RWPE1 (cell line): ENCODE results near the gene SLC25A36.
"Not testable (repeated sequence)": the region's sequence is repeated elsewhere in the genome, so short reads cannot be mapped to it uniquely, and the experiment has no call there.

Experiments used
- CTCF ChIA-PET: fragments of 350-600 bp; sonication (Branson Sonifier 250); formaldehyde crosslinking; extraction: SDS; loops from one replicate; lab custom pipeline; 2021; lab: Yijun Ruan, JAX
- POLR2A ChIA-PET: fragments of 400-600 bp; formaldehyde crosslinking; extraction: SDS; loops from one replicate; lab custom pipeline; 2020; ENCODE audit warnings: antibody characterized with exemption; ENCODE audit not compliant: low non-redundant PET; lab: Yijun Ruan, JAX
- DNase-seq: peaks from one replicate; pipeline ENCODE4 v3.0.0; 2012; ENCODE audit warnings: low spot score
- H3K27ac ChIP-seq: fragments of 450-650 bp; 2 replicates; pipeline ENCODE4 v1.5.1; 2017
- TF ChIP-seq, protein P1 (sequence below): fragments of 450-650 bp; conservative IDR thresholded peaks from 2 replicates; pipeline ENCODE4 v1.5.1; 2017; ENCODE audit warnings: low read depth, mild to moderate bottlenecking

SLC25A36 gene

GRCh38 chr3:140933552-140933951, 8.1 kb upstream of the SLC25A36 start:
- POLR2A ChIA-PET = no interaction called here
- no peak for DNase-seq

GRCh38 chr3:140939305-140939704, 2.3 kb upstream of the SLC25A36 start:
- DNase-seq, POLR2A ChIA-PET, H3K27ac ChIP-seq: not testable (repeated sequence)
- CTCF ChIA-PET = interaction anchor here (0.7 kb wide), 1 partner anchor 154 kb away, joined by 3 read pairs; no protein-coding TSS in a partner anchor

More at GRCh38 chr3:140933552-140933951, 8.1 kb upstream of the SLC25A36 start:
- TF ChIP-seq, protein P1, sequence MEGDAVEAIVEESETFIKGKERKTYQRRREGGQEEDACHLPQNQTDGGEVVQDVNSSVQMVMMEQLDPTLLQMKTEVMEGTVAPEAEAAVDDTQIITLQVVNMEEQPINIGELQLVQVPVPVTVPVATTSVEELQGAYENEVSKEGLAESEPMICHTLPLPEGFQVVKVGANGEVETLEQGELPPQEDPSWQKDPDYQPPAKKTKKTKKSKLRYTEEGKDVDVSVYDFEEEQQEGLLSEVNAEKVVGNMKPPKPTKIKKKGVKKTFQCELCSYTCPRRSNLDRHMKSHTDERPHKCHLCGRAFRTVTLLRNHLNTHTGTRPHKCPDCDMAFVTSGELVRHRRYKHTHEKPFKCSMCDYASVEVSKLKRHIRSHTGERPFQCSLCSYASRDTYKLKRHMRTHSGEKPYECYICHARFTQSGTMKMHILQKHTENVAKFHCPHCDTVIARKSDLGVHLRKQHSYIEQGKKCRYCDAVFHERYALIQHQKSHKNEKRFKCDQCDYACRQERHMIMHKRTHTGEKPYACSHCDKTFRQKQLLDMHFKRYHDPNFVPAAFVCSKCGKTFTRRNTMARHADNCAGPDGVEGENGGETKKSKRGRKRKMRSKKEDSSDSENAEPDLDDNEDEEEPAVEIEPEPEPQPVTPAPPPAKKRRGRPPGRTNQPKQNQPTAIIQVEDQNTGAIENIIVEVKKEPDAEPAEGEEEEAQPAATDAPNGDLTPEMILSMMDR = no peak
- H3K27ac ChIP-seq = no peak overlapping the region
- CTCF ChIA-PET = interaction anchor here (0.9 kb wide), 1 partner anchor 66 kb away, joined by 4 read pairs; no protein-coding TSS in a partner anchor

GRCh38 chr3:140941090-140941433, 574 bp upstream of the SLC25A36 start:
- peak overlapping the region; percentile 94 for H3K27ac ChIP-seq
- ChIA-PET POLR2A (no interaction called here), CTCF (no interaction called here)
- TF ChIP-seq, protein P1 = no peak
- DNase-seq = no peak

- ChIA-PET CTCF (interaction anchor here (1.0 kb wide), 1 partner anchor 10 kb away, joined by 4 read pairs; no protein-coding TSS in a partner anchor), POLR2A (interaction anchor here (0.6 kb wide), 1 partner anchor 109 kb away, joined by 4 read pairs; the partner anchor contains the start of gene SPSB4)
- H3K27ac ChIP-seq = peak overlapping the region; percentile 94
- peak; percentile 44 for DNase-seq
- TF ChIP-seq, protein P1 = no peak
Observed at GRCh38 chr3:140942221-140943104, 827 bp downstream of the SLC25A36 start.

- ChIA-PET POLR2A (interaction anchor here (0.9 kb wide), 1 partner anchor 9 kb away, joined by 3 read pairs; no protein-coding TSS in a partner anchor), CTCF (no interaction called here)
- H3K27ac ChIP-seq = no peak overlapping the region
- no peak for DNase-seq
- TF ChIP-seq, protein P1 = no peak
Observed at GRCh38 chr3:140943781-140944552, 2.3 kb downstream of the SLC25A36 start.

DNA sequence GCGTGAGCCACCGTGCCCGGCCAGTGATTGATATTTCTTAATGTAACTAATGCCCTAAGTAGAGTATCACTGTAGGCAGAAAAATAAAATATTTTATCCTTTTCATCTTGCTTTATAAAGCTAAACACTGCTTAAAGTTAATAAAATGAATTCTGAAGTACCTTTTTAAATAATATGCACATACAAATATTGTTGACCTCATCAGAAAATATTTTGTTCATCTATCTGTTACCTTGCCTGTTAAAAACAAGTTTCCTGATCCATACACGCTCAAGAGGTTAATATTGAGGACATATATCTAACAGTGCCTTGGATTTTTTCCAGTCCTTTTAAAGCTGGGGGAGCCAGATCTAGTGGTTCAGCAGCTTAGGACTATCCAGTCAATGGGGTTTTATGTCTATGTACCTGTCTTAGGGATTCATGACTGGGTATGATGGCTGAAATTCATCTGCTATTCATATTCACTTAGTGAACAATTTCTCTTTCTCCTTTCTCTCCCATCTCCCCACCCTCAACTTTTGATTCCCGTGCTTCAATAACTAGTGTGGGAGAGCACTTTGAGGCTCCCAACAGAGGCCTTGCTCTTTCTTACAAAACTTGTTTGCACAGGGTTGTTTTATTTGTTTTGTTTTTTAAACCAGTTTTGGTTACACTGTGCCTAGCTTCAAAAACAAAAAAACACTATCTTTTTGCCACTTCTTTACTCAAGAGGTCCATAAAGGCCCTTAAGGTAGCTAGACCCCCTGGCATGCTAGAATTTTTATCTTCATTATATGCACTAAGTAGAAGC, 7.0 kb downstream of the SLC25A36 start:
- no peak for DNase-seq
- no peak overlapping the region for H3K27ac ChIP-seq
- ChIA-PET CTCF (interaction anchor here (0.7 kb wide), 1 partner anchor 1533 kb away, joined by 3 read pairs; no protein-coding TSS in a partner anchor), POLR2A (no interaction called here)
- TF ChIP-seq, protein P1 = no peak
